Esophagus squamous epithelium (tissue), 5 donors: ENCODE results near the gene COX7A2. TPM values are rescaled to one million over a fixed set of nuclear protein-coding genes. Genes with fewer than 3 reads are reported as not detected.

Source experiments
- DNase-seq: peaks from one replicate; lab custom pipeline; 2025; lab: John Stamatoyannopoulos, UW
- H3K27ac ChIP-seq, 4 donors: fragments of 200-600 bp; sonication (generic); one replicate each; pipeline ENCODE4 v1.5.1; 2016 to 2019; ENCODE audit warnings: mild to moderate bottlenecking in 1 of 4
- H3K27me3 ChIP-seq, 4 donors: fragments of 200-600 bp; sonication (generic); 1 replicate in 3 of 4; 2 replicates in 1 of 4; pipeline versions ENCODE4 v1.5.1 to v1.6.0; 2017 to 2021; ENCODE audit warnings: antibody characterized with exemption in 1 of 4
- H3K36me3 ChIP-seq, 3 donors: fragments of 200-600 bp; sonication (generic); one replicate each; pipeline ENCODE4 v1.5.1; 2016 to 2019
- H3K4me1 ChIP-seq, 3 donors: fragments of 200-600 bp; sonication (generic); one replicate each; pipeline ENCODE4 v1.5.1; 2017 to 2019
- H3K4me3 ChIP-seq, 4 donors: fragments of 200-600 bp; sonication (generic); 1 replicate in 3 of 4; 2 replicates in 1 of 4; pipeline ENCODE4 v1.5.1; 2016 to 2019; ENCODE audit warnings: mild to moderate bottlenecking in 2 of 4, moderate library complexity in 1 of 4
- H3K9me3 ChIP-seq, 3 donors: fragments of 200-600 bp; sonication (generic); one replicate each; pipeline ENCODE4 v1.5.1; 2016 to 2019
- POLR2A ChIP-seq, 4 donors: fragments of 450-650 bp; IDR thresholded peaks; one replicate each; pipeline ENCODE4 v1.6.1; 2017; ENCODE audit warnings: antibody characterized with exemption in 4 of 4, mild to moderate bottlenecking in 4 of 4, moderate library complexity in 3 of 4
- WGBS, 2 donors: methylation state at CpG; one replicate each; pipeline ENCODE4 v1.1.5; 2018; 5-methylcytosine and 5-hydroxymethylcytosine counted together
- intact Hi-C: fragments of 100-400 bp; cut with DNase I; formaldehyde crosslinking; loops from one replicate; pipeline ENCODE4 v1.15.0; 2022
- total RNA-seq, 4 donors: library from RNA; depleted of rRNA; stranded (reverse); fragments of >200 nt; gene quantifications; one replicate each; pipeline ENCODE4 v1.1.0, GENCODE V29; 2016
- TF ChIP-seq, protein P1 (sequence below), 6 experiments: fragments of 450-650 bp in 4 of 6; fragments of 200-600 bp in 2 of 6; sonication (generic) in 2 of 6; IDR thresholded peaks; one replicate each; pipeline ENCODE4 v1.5.1; 2016 to 2019; ENCODE audit warnings: antibody characterized with exemption in 6 of 6, mild to moderate bottlenecking in 4 of 6, moderate library complexity in 4 of 6
- donor health status: DM: yes; HTN: yes; CAD: no.

Gene COX7A2
- total RNA-seq, 4 donors from 2014 or later: 192 to 530 (median 330) TPM

DNA sequence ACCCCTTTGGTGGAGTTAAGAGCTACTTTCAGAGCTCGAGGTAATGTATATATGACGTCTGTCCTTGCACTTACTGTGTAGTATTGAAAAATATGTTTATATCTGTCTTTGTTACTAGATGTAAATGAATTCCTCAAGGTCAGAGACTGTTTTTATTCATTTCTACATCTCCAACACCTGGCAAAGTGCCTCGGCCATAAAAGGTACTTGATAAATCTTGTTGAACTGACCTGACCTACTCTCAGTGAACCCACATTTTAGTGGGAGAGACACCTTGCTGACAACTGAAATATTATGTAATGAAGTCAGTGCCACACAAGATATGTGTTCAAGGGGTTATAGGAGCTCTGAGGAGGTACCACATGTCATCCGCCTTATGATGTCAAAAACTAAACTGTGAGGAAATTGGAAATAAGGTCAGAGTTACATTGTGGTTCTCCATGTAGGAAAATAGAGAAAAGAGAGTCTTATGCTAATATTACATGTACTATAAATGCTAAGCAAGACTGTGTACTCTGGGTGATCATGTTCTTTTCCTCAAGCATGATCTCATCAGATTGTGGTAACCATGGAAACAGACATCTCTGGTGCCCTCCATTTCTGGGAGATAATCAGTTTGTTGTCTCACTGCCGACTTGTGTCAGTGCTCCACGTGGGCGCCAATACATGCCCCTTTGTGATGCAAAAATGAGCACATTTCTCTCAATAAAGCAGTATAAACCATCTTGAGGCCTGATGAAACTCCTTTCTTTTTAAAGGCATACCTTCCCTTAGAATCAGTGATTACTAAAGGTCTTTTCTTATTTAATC is 46.7 kb upstream of the COX7A2 start:
- no peak for DNase-seq
- Histone ChIP-seq H3K27ac (peak overlapping the region in 1 of 4 donors; percentile 18), H3K36me3 (no peaks in the 10 kb centered on the region), H3K9me3 (no peaks in the 10 kb centered on the region), H3K4me1 (peaks cover 0 to 33% (median 7%) of the 10 kb centered on the region in 3 donors), H3K27me3 (no peaks in the 10 kb centered on the region), H3K4me3 (no peak overlapping the region)
- WGBS, 2 donors: 71 to 76% methylated on average over 7 of the region's 7 CpGs
- TF ChIP-seq POLR2A (IDR thresholded peaks at IDR 0.05): no peak
- TF ChIP-seq, protein P1, sequence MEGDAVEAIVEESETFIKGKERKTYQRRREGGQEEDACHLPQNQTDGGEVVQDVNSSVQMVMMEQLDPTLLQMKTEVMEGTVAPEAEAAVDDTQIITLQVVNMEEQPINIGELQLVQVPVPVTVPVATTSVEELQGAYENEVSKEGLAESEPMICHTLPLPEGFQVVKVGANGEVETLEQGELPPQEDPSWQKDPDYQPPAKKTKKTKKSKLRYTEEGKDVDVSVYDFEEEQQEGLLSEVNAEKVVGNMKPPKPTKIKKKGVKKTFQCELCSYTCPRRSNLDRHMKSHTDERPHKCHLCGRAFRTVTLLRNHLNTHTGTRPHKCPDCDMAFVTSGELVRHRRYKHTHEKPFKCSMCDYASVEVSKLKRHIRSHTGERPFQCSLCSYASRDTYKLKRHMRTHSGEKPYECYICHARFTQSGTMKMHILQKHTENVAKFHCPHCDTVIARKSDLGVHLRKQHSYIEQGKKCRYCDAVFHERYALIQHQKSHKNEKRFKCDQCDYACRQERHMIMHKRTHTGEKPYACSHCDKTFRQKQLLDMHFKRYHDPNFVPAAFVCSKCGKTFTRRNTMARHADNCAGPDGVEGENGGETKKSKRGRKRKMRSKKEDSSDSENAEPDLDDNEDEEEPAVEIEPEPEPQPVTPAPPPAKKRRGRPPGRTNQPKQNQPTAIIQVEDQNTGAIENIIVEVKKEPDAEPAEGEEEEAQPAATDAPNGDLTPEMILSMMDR (IDR thresholded peaks at IDR 0.05): no peak
- intact Hi-C loops: loop anchor here (10.0 kb wide), 1 partner anchor 234 kb away; no protein-coding TSS in a partner anchor

DNA sequence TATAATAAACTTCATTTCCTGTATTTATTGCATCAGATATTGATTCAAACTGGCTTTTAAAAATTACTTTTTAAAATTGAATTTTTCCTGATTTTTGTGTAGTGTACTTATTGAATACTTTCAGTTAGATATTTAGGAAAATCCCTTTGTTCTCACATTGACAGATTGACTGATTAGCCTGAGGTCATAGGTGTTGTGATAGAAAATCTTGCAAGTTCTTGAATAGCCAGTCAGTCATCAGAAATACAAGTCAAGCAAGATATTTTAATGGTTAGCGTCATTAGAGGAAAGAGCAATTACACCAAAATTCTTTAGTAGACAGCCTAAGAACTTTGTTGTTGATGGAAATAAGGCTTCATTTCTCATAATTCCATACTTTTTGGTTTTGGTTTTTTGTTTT is 44.4 kb upstream of the COX7A2 start:
- 45 to 75% methylated on average over 1 of the region's 1 CpG for whole genome bisulfite sequencing, 2 donors
- Histone ChIP-seq H3K27ac (peak overlapping the region in 2 of 4 donors; percentile 23 to 52), H3K4me1 (peaks cover 0 to 39% (median 7%) of the 10 kb centered on the region in 3 donors), H3K27me3 (no peaks in the 10 kb centered on the region), H3K9me3 (no peaks in the 10 kb centered on the region), H3K36me3 (no peaks in the 10 kb centered on the region), H3K4me3 (no peak overlapping the region)
- intact Hi-C loops: no loop called here
- DNase-seq: no peak
- TF ChIP-seq, protein P1 (IDR thresholded peaks at IDR 0.05): no peak
- TF ChIP-seq POLR2A (IDR thresholded peaks at IDR 0.05): no peak

DNA sequence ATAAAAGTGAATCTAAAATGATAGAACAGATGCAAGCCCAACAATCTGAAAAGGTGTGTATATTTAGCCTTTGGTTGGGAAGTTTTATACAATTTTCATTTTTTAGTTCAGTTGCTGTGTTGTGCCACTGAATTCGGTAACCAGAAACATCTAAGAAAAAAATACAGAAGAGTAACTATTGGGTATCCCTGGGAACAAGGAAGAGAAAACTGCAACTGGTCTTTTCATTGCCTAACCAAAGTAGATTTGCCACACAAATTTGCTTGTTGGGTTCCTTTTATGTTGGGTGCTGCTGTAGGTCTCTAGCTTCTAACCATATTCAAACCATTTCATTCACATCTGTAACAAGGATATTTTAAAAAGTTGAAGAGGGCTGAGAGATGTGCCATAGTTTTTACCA is 43.8 kb upstream of the COX7A2 start:
- Histone ChIP-seq H3K36me3 (no peaks in the 10 kb centered on the region), H3K9me3 (no peaks in the 10 kb centered on the region), H3K4me1 (peaks cover 0 to 45% (median 12%) of the 10 kb centered on the region in 3 donors), H3K27ac (peak overlapping the region in 1 of 4 donors; percentile 16), H3K27me3 (no peaks in the 10 kb centered on the region), H3K4me3 (no peak overlapping the region)
- 57 to 83% methylated on average over 1 of the region's 1 CpG for WGBS, 2 donors
- no peak for DNase-seq
- intact Hi-C loops: no loop called here
- no peak for TF ChIP-seq POLR2A (IDR thresholded peaks at IDR 0.05)
- TF ChIP-seq, protein P1 (IDR thresholded peaks at IDR 0.05): no peak

GRCh38 chr6:75286955-75287354 is 43.4 kb upstream of the COX7A2 start:
- TF ChIP-seq POLR2A (IDR thresholded peaks at IDR 0.05): no peak
- TF ChIP-seq, protein P1 (IDR thresholded peaks at IDR 0.05): no peak
- Histone ChIP-seq H3K27ac (no peak overlapping the region), H3K9me3 (no peaks in the 10 kb centered on the region), H3K4me3 (no peak overlapping the region), H3K27me3 (no peaks in the 10 kb centered on the region), H3K4me1 (peaks cover 0 to 50% (median 15%) of the 10 kb centered on the region in 3 donors), H3K36me3 (no peaks in the 10 kb centered on the region)
- intact Hi-C loops: no loop called here
- no peak for DNase-seq
- 89 to 92% methylated on average over 2 of the region's 2 CpGs for WGBS, 2 donors

DNA sequence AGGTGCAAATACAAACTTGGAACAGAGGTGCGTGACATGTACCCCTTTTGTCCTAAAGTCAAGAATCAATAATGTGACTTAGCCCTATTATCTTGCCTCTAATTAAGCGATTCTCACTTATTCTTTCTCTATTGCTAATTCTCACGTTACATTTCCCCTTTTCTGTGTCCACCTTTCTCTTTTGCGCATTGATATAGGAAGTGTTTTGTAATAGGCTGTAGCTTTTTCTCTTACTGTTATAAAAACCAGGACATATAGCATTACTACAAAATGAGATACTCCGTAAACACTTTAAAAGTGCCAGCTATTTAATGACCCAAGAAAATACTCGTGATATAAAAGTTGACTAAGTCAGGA is 41.7 kb upstream of the COX7A2 start:
- no peaks in the 10 kb centered on the region for H3K36me3 ChIP-seq
- H3K27me3 ChIP-seq: no peaks in the 10 kb centered on the region
- no peak for TF ChIP-seq POLR2A (IDR thresholded peaks at IDR 0.05)
- TF ChIP-seq, protein P1 (IDR thresholded peaks at IDR 0.05): no peak
- peak overlapping the region; percentile 84 to 97 (median 92) for H3K4me3 ChIP-seq
- 1 to 3% methylated on average over 6 of the region's 6 CpGs for WGBS, 2 donors
- H3K9me3 ChIP-seq: no peaks in the 10 kb centered on the region
- DNase-seq: no peak
- peaks cover 0 to 66% (median 22%) of the 10 kb centered on the region in 3 donors for H3K4me1 ChIP-seq
- intact Hi-C loops: no loop called here
- H3K27ac ChIP-seq: peak overlapping the region; percentile 92 to 96 (median 94)
